ENCODE data around the gene CDKN2B. TPM values are rescaled to one million over a fixed set of nuclear protein-coding genes. Genes with fewer than 3 reads are reported as not detected.

The CDKN2B gene
- total and polyA plus RNA-seq, 2 of the 13 experiments (the other 11 are each of a cell fraction or from before 2014, with no cell fraction given), result 1.4 to 1.5 TPM

GRCh38 chr9:22045423-22045822 is 36.3 kb upstream of the CDKN2B start (continued):
- no peak for TF ChIP-seq TCF7L2 (IDR thresholded peaks at IDR 0.05; ENCODE audit: low read depth, low read length)
- no peak for TF ChIP-seq ZNF775 (CRISPR knock-in tag; IDR thresholded peaks at IDR 0.05; ENCODE audit: borderline replicate concordance)
- no peak for TF ChIP-seq SRY (CRISPR knock-in tag; IDR thresholded peaks at IDR 0.05)
- no peak for TF ChIP-seq AGO2 (optimal IDR thresholded peaks at IDR 0.05; ENCODE audit: low read depth, low read length)

- DNase-seq (ENCODE audit: low spot score), result no peak
- in situ Hi-C loops (cut with HindIII; ENCODE audit: extremely low pct_ligation_motif_present, low pct_unique_long_range_greater_than_20kb) (loop anchor here (10.0 kb wide), 1 partner anchor 190 kb away; no protein-coding TSS in a partner anchor), intact Hi-C loops (cut with micrococcal nuclease; ENCODE audit: unreplicated experiment) (no loop called here)
- no peak overlapping the region for H3K4me2 ChIP-seq (ENCODE audit: low read depth, low read length)
- H3K79me2 ChIP-seq (ENCODE audit: insufficient read depth, low read length), result no peaks in the 10 kb centered on the region
- H3K4me3 ChIP-seq (replicated peaks in 1 of 3; ENCODE audit: insufficient read depth in 1 of 3, low read depth in 2 of 3, low read length in 3 of 3), result no peak overlapping the region
- no peaks in the 10 kb centered on the region for H3K4me1 ChIP-seq (ENCODE audit: insufficient read depth, low read length)
- H3K36me3 ChIP-seq (replicated peaks in 1 of 2; ENCODE audit: control insufficient read depth in 1 of 2, insufficient read depth in 2 of 2, low read length in 2 of 2), result no peaks in the 10 kb centered on the region
- no TSS peak for BruUV-seq (replicated peaks)
- ChIA-PET CTCF (ENCODE audit: low intra/inter-chr PET ratio, low total read pairs) (no interaction called here), POLR2A (no interaction called here)
- no peak overlapping the region for H3K27ac ChIP-seq (ENCODE audit: extremely low read length, insufficient read depth, low read length)
- H4K20me1 ChIP-seq (ENCODE audit: insufficient read depth, low read length), result no peaks in the 10 kb centered on the region
- no peak for FAIRE-seq
- H3K9ac ChIP-seq (ENCODE audit: insufficient read depth, low read depth, low read length), result no peak overlapping the region
- no peaks in the 10 kb centered on the region for H3K9me3 ChIP-seq (ENCODE audit: low read length)
- no peak overlapping the region for H2AFZ ChIP-seq (ENCODE audit: low read length)
- no peak for ATAC-seq
- H3K27me3 ChIP-seq (ENCODE audit: control insufficient read depth in 1 of 2, insufficient read depth in 2 of 2, low read length in 2 of 2), result no peaks in the 10 kb centered on the region
- TF ChIP-seq CREM (IDR thresholded peaks at IDR 0.05) (no peak), CREM (CRISPR knock-in tag; IDR thresholded peaks at IDR 0.05) (no peak), KLF11 (CRISPR knock-in tag; IDR thresholded peaks at IDR 0.05) (no peak), ZBTB7B (CRISPR knock-in tag; IDR thresholded peaks at IDR 0.05) (no peak), ZGPAT (CRISPR knock-in tag; IDR thresholded peaks at IDR 0.05) (no peak), TRIM24 (CRISPR knock-in tag; IDR thresholded peaks at IDR 0.05) (no peak), E2F2 (CRISPR knock-in tag; IDR thresholded peaks at IDR 0.05; ENCODE audit: borderline replicate concordance) (no peak), ZNF891 (CRISPR knock-in tag; IDR thresholded peaks at IDR 0.05) (no peak), POLR2G (IDR thresholded peaks at IDR 0.05; ENCODE audit: low read depth, low read length) (no peak), ZNF512B (CRISPR knock-in tag; IDR thresholded peaks at IDR 0.05; ENCODE audit: borderline replicate concordance) (no peak), ZZZ3 (CRISPR knock-in tag; IDR thresholded peaks at IDR 0.05; ENCODE audit: borderline replicate concordance) (no peak), ZNF232 (CRISPR knock-in tag; IDR thresholded peaks at IDR 0.05; ENCODE audit: borderline replicate concordance) (no peak), ZNF550 (CRISPR knock-in tag; IDR thresholded peaks at IDR 0.05; ENCODE audit: borderline replicate concordance) (no peak)
These were observed 35.5 kb upstream of the CDKN2B start for GRCh38 chr9:22044583-22044982.
